C4-2B (cell line): ENCODE data around the gene CRABP1.
"Not testable (repeated sequence)": the region's sequence is repeated elsewhere in the genome, so short reads cannot be mapped to it uniquely, and the experiment has no call there.

Experiments used
- H3K27ac ChIP-seq: fragments of 450-650 bp; 2 replicates; pipeline ENCODE4 v1.5.1; 2017
- ZFX ChIP-seq: fragments of 450-650 bp; IDR thresholded peaks from 2 replicates; pipeline ENCODE4 v1.6.1; 2017
- TF ChIP-seq, protein P1 (sequence below): fragments of 450-650 bp; conservative IDR thresholded peaks from 2 replicates; pipeline ENCODE4 v1.5.1; 2017; ENCODE audit warnings: mild to moderate bottlenecking

Gene CRABP1

DNA sequence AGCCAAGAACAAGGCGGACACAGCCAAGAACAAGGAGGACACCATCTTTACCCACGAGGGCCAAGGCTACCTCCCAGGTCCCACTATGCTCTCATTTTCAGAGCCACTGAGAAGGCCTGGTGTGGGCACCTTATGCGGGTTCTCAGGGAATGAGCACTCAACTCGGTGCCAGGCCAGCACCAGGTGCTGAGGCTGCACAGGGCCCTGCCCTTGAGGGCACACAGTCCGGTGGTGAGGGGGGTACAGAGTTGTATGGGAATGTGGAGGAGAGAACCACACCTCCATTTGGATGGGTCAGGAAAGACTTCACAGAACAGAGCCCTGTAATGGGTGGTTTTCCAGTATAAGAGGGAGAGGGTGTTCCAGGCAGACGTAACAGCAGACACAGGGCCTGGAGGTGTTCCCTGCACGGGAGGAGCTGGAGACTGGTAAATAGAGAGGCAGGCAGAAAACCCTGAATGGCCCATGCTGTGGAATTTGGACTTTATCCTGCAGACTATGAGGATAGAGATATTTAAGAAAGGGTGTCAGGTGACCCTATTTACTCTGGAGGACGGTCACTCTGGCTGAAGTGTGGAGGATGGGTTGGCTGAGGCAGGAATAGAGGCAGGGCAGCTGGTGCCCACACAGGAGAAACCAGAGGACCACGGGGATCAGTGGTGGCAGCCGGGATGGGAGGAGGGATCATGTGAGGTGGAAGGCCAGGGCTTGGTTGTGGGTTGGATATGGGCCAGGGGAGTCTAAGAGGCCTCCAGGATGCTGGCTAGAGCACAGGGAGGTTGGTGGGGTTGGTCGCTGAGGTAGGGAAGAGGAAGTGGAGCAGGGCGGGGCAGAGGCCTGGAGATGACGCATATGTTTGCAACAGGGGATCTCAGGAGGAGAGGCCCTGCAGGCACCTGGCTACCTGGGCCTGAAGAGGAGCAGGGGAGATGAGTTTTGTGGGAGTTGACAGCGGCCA is 34.6 kb downstream of the CRABP1 start:
- TF ChIP-seq, protein P1, sequence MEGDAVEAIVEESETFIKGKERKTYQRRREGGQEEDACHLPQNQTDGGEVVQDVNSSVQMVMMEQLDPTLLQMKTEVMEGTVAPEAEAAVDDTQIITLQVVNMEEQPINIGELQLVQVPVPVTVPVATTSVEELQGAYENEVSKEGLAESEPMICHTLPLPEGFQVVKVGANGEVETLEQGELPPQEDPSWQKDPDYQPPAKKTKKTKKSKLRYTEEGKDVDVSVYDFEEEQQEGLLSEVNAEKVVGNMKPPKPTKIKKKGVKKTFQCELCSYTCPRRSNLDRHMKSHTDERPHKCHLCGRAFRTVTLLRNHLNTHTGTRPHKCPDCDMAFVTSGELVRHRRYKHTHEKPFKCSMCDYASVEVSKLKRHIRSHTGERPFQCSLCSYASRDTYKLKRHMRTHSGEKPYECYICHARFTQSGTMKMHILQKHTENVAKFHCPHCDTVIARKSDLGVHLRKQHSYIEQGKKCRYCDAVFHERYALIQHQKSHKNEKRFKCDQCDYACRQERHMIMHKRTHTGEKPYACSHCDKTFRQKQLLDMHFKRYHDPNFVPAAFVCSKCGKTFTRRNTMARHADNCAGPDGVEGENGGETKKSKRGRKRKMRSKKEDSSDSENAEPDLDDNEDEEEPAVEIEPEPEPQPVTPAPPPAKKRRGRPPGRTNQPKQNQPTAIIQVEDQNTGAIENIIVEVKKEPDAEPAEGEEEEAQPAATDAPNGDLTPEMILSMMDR, result no peak
- TF ChIP-seq ZFX, result no peak
- peak overlapping the region; percentile 10; the same call in 1 of the 2 replicates for H3K27ac ChIP-seq

DNA sequence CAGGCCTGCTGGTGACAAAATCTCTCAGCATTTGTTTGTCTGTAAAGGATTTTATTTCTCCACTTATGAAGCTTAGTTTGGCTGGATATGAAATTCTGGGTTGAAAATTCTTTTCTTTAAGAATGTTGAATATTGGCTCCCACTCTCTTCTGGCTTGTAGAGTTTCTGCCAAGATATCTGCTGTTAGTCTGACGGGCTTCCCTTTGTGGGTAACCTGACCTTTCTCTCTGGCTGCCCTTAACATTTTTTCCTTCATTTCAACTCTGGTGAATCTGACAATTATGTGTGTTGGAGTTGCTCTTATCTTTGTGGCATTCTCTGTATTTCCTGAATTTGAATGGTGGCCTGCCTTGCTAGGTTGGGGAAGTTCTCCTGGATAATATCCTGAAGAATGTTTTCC is 40.0 kb downstream of the CRABP1 start:
- H3K27ac ChIP-seq, result not testable (repeated sequence)

DNA sequence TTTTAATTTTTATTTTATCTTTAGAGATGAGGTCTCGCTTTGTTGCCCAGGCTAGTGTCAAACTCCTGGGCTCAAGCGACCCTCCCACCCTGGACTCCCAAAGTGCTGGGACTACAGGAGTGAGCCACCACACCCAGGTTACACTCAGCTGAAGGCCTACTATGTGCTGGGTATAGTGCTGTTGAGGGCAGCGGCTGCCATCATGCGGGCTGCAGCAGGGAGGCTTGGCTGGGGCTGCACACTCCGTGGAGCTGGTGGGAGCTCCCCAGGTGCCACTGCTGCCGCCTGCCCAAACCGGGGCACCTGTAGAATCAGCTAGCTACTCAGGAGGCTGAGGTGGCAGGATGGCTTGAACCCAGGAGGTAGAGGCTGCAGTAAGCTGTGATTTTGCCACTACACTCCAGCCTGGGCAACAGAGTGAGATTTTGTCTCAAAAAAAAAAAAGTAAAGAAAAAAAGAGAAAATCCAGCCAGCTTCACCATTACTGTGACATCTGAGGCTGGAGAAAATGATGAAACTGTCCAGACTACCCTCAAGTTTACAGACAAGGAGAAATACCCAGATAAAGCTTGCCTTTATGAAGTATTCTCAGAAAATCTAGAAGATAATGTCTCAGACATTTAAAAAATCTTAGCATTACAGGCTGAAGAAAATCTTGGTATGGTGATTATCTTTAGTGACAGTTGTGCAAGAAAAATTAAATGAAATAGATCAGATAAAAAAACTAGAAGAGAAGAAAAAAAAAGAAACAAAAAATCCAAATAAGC is 42.1 kb downstream of the CRABP1 start:
- H3K27ac ChIP-seq, result no peak overlapping the region
- TF ChIP-seq ZFX, result no peak
- TF ChIP-seq, protein P1, result no peak

DNA sequence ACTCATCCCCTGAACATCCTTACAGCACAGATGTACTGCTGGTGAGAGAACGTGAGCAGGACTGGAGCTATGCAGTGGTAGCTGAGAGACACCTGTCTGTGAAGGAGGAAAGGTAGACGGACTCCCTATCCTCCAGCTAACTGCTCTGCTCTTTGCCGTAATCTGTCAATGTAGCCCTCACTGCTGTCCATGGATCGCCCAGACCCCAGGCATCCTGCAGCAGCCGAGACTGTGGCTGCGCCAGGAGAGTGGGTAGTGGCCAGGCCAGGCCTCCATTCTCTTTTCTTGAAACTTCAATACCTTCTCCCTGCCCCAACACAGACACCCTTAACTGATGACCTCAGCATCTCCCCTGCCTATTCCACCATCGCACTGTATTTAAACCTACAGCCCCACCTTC is 44.5 kb downstream of the CRABP1 start:
- TF ChIP-seq, protein P1, result no peak
- no peak for TF ChIP-seq ZFX
- H3K27ac ChIP-seq, result no peak overlapping the region

DNA sequence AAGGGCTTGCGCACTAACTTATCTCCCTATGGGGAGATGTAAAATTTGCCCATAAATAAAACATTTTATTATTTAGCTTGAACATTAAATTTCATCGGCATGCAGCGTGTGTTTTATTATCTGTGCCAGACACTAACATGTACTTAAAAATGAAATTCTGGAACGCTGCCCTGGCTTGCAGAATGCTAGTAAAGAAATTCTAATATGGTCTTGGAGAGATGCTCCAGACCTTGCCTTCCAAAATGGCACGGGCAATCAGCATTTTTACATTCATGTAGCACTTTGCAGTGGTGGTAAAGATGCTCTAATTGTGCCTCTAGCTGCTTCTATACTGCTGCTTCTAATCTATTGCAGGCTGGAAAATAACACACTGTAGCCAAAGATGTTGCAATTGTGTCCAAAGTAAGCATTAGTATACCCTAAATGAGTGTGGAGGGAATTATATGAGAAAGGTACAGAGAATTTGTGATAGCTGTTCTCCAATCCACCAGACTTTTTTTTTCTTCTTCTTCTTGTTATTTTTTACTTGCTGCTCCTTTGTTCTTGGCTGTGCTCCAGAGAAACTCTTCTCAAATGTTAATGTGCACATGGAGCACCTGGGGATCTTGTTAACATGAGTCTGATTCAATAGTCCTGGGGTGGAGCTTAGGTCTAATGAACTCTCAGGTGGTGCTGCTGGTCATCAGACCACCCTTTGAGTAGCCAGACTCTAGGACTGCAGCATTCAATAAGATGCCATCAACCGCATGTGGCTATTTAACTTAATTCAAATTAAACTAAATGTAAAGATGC is 47.3 kb downstream of the CRABP1 start:
- no peak overlapping the region for H3K27ac ChIP-seq
- no peak for TF ChIP-seq ZFX
- TF ChIP-seq, protein P1, result no peak

DNA sequence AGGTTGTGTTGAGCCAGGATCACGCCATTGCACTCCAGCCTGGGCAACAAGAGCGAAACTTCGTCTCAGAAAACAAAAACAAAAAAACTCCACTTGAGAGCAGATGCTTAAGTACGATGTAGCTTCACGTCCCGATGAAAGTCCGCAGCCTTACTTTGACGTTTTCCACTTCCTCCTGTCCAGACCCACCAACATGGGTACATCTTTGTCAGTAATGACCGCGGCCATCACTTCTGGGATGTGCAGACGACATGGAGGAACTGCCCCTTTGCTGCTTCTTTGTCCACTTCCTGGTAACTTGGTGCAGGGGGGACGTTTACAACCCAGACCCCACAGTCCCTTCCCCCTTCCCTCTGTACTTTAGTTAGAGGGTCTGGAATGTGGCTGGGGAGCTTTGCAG is 48.7 kb downstream of the CRABP1 start:
- TF ChIP-seq ZFX, result no peak
- TF ChIP-seq, protein P1, result no peak
- H3K27ac ChIP-seq, result no peak overlapping the region

DNA sequence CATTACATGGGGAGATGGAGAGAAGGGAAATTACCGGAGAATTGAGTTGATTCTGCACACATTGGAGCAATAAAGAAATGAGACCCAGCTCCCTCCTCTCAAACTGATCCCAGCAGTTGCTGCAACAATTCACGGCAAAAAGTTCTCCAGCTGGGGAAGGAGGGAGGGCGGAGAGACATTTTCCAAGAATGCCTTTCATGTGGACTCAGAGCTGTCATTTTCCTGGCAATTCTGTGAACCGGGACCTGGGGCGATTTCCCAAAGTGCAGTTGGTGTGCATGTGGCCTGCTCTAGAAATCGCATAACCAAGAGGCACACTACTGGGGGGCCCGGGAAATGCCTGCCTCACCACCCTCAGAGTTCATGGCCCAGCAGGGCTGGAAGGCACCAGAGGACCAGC is 49.2 kb downstream of the CRABP1 start:
- TF ChIP-seq ZFX, result no peak
- TF ChIP-seq, protein P1, result no peak
- H3K27ac ChIP-seq, result no peak overlapping the region
